ENCODE results near the gene NPTX1.

NPTX1 gene

DNA sequence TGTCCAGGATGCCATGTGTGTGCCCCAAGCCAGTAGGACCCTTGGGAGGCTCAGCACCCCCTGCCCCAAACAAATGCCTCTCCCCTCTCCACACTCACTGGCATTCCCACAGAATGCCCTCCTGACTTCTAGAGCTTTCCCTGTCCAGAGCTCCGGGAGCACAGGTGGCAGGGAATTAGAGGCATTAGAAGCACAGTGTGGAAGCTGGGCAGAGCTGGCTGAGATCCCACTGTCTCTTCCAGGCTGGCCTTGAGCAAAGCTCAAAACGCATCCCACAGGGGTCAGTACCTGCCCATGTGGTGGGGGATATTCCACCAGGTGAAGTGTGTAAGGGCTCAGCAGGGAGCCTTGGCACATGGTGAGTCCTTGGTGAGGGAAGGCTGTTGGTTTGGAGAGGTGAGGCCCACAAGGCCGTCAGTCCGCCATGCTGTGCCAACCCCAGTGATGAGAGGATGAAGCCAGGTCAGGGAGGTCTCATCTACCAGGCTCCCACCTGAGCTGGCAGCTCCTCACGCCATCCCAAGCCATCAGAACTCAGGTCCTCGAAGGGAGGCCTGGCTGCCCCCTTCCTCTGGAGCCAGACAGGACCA lies 43.4 kb downstream of the NPTX1 start:
- H3K4me3 ChIP-seq (ENCODE audit: low read depth, low read length): no peak overlapping the region
- no peak for DNase-seq (ENCODE audit: low read depth)
- TF ChIP-seq, protein P1, sequence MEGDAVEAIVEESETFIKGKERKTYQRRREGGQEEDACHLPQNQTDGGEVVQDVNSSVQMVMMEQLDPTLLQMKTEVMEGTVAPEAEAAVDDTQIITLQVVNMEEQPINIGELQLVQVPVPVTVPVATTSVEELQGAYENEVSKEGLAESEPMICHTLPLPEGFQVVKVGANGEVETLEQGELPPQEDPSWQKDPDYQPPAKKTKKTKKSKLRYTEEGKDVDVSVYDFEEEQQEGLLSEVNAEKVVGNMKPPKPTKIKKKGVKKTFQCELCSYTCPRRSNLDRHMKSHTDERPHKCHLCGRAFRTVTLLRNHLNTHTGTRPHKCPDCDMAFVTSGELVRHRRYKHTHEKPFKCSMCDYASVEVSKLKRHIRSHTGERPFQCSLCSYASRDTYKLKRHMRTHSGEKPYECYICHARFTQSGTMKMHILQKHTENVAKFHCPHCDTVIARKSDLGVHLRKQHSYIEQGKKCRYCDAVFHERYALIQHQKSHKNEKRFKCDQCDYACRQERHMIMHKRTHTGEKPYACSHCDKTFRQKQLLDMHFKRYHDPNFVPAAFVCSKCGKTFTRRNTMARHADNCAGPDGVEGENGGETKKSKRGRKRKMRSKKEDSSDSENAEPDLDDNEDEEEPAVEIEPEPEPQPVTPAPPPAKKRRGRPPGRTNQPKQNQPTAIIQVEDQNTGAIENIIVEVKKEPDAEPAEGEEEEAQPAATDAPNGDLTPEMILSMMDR (IDR thresholded peaks at IDR 0.05; ENCODE audit: insufficient read depth, low read depth, low read length, missing control alignments): no peak

DNA sequence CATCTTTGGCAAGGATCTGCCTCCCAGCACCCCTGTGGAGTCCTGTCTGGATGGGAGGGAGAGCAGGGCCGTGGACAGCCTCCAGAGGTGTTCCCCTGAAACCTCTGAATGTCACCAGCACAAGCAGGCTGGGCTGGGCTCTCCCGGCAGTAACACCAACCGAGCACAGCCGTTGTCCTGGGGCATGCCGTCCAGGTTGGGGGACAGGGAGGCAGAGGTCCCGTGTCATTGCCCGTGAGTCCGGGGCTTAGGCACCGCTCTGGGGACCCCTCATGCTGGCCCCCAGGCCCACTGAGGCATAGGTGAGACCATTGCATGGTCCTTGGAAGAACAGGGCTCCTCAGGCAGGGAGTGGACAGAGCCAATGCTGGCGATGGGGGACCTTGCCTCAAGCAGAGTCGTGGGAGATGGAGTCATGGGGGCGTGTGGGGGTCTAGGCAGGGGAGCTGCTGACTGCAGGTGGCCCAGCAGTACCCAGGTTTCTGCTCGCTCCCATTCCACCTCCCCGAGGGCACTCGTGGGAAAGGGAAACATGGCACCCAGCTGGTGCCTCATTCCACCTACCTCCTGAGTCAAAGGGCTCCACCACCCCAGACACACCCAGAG lies 44.0 kb downstream of the NPTX1 start:
- H3K4me3 ChIP-seq (ENCODE audit: low read depth, low read length): no peak overlapping the region
- TF ChIP-seq, protein P1 (IDR thresholded peaks at IDR 0.05; ENCODE audit: insufficient read depth, low read depth, low read length, missing control alignments): no peak
- no peak for DNase-seq (ENCODE audit: low read depth)

DNA sequence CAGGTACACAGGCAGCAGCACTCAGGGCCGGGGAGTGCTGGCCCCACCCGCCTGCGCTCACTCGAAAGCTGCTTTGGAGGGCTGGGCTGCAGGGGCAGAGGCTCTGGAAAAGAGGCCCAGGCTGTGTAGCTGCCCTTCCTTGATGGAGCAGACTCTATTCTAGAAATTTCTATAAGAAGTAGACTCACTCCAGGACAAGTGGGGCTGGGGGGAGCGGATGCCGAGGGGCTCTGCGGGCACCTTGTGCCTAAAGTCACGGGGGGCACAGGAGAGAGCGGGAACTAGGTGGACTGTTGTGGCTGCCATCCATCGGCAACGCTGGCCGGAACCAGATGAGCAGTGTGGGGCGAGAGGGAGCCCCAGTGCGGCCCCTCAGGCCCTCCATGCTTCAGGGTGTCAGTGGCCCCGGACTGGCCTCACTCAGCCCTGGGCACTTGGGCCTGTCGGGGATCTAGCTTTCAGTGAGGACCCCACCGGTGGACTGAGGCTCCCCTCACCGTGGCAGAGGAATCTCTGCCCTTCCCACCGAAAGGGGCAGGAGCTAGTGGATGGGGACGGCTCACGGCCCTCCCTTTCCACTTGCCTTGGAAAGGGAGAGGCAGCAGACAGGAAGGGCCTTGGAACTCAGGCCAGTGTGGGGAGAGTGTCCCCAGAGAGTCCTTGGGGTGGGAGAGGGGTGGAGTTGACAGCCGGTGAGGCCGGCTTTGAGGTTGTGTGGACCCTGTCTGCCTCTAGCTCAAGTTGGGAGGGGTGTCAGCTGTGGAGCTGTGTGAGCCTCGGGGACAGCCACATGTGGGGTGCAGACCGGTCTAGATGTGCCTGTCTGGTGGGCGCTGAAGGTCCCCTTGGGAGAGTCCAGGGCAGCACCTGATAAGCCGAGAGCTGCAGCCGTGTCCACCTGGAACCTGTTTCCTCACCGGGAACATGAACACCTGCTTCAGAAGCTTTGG lies 44.9 kb downstream of the NPTX1 start:
- no peak for DNase-seq (ENCODE audit: low read depth)
- TF ChIP-seq, protein P1 (IDR thresholded peaks at IDR 0.05; ENCODE audit: insufficient read depth, low read depth, low read length, missing control alignments): no peak
- H3K4me3 ChIP-seq (ENCODE audit: low read depth, low read length): no peak overlapping the region

DNA sequence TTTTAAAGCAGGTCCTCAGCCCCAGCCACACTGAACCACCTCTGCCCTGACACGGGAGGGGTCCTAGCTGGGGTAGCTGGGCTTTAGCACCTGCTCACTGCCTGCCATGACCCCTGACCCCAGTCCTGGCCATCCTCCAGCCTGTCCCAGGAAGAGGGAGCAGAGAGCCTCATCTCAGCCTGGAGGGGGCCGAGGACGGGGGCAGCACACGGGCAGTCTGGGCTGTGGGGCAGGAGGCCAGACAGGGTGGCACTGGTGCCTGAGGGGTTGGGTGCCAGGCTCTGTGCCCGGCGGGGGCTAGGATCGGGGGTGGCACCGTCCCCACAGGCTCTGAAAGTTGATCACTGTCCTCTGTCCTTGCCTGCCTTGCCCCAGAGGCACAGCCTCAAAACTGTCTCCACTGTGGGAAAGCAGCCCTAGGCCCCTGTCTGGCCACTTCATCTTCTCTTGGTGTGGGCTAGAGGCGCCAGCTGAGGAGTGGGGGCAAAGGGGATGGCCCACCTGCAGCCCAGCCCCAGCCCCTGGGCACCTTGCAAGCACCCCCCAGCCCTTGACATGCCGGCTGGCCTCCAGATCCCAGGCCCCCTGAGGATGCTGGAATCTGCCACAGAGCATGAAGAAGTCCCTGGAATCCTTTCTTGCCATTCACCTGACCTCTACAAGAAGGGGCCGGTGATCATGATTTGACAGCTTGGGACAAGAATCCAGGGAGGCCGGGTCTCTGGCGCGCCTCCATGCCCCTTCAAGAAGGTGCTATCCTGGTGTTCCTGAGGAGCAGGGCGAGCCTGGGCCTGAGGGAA lies 45.8 kb downstream of the NPTX1 start:
- TF ChIP-seq, protein P1 (IDR thresholded peaks at IDR 0.05; ENCODE audit: insufficient read depth, low read depth, low read length, missing control alignments): no peak
- no peak for DNase-seq (ENCODE audit: low read depth)

DNA sequence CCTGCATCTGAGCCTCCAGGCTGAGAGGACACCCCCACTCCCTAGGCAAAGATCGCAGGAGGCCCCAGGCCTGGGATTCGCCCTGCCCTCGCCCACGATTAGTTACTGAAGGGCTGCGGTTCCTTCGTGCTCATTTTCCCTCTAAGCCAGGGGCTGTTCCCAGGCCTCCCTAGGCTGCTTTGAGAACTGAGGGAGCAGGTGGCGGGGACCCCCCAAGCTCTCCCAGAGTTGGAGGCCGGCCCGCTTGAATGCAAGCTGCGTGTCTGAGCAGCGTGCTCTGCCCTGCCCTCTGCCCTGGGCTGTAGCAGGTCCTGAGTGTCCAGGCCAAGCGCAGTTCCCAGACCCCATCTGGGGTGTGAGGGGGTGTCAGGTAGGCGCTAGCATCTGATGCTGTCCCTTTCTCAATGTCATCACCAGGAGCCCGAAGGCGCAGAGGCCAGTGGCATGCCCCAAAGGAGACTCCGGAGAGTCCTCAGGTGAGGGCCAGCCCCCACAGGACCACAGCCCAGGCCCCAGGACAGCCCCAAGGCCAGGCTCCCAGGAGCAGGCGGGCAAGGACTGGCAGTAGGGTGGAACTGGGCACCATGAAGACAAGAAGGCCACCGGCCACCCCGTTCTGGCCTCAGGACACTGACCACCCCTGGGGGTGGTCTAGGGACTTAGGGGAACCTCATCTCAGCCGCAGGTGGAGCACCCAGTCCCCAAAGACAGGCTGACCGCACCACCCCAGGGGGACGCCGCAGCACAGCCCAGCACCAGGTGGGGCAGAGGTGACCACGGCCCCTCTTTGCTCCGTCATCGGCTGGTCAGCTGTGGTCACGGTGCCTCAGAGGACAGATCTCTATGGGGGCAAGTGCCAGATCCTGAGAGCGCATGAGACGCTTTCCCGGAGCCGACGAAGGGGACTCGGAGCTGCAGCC lies 46.8 kb downstream of the NPTX1 start:
- no peak overlapping the region for H3K4me3 ChIP-seq (ENCODE audit: low read depth, low read length)
- TF ChIP-seq, protein P1 (IDR thresholded peaks at IDR 0.05; ENCODE audit: insufficient read depth, low read depth, low read length, missing control alignments): no peak
- no peak for DNase-seq (ENCODE audit: low read depth)

More for the DNA sequence above, 45.8 kb downstream of the NPTX1 start:
- H3K4me3 ChIP-seq (ENCODE audit: low read depth, low read length): no peak overlapping the region
